NCI-H1092 (cell line): Measurements from ENCODE around the gene OVCH1.
"Not testable (repeated sequence)": the region's sequence is repeated elsewhere in the genome, so short reads cannot be mapped to it uniquely, and the experiment has no call there.

ENCODE experiments used
- DNase-seq: peaks from one replicate; lab custom pipeline; 2025; lab: John Stamatoyannopoulos, UW

Gene OVCH1

DNA sequence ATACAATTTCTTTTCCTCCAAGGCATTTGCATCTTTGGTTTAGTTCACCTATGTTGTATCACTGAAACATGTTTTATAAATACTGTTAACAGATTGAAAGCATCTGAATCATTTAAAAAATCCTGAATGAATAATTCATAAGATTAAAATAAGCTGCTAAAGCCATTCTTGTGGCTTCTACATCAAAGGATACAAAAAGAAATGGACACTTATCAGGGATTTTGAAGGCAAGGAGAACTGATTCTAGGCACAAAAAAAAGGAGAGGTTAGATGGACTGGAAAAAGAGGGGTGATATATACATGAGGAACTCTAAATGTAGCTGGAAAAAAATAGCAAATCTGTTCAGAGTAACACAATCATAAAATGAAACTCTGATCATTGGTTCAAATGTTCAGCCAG, 5.8 kb upstream of the OVCH1 start:
- no peak for DNase-seq

DNA sequence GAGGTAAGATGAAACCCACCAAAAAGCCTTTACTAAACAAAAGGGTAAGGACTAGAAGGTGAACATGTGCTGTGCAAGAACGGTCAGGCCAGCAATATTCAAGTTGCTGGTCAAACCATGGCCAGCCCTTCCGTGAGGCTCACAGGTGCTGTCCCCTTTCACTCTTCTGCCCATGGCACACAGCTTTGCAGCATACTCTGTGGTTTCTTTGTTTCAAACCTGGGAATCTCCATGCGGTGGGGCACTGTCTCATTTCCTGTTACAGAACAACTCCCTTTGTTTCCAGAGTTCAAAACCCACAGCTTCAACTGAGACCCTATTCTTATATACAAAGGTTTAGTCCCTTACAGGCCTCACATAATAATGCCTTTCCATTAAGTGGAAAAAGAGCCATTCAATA, 1.7 kb upstream of the OVCH1 start:
- no peak for DNase-seq

DNA sequence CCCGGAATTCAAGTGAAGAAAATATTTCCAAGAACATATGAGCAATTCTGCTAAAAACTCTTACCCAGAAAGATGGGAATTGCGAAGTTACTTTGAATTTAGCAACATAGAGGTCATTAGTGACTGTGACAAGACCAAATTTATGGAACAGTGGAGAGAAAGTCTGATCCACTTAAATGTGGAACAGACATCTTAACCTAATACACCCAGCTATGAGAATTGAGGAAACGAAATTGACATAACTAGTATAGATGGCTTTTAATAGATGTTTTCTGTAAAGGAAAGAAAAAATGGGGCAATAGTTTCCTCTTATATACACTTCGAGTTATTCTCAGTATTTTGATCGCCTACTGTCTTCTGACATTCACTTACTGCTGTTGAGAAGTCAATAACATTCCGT, 4.6 kb downstream of the OVCH1 start:
- DNase-seq = no peak

DNA sequence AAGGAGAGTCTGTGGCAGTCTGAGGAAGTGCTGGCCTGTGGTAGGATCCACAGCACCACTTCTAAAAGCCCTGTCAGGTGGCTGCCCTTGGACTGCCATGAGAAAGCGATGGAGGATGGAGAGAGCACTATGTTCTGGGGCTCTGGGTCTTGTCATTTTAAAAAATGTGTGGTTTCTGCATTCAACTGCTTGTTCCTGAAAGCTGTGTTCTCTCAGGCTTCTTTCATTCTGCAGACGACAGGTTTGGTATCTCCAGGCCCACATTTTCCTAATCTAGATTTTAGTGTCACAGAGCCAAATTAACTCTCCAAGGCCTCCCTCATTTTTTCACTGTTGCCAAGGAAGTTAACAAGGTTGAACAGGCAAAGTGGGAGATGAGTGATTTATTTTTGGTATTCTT, 10.5 kb downstream of the OVCH1 start:
- DNase-seq = no peak

DNA sequence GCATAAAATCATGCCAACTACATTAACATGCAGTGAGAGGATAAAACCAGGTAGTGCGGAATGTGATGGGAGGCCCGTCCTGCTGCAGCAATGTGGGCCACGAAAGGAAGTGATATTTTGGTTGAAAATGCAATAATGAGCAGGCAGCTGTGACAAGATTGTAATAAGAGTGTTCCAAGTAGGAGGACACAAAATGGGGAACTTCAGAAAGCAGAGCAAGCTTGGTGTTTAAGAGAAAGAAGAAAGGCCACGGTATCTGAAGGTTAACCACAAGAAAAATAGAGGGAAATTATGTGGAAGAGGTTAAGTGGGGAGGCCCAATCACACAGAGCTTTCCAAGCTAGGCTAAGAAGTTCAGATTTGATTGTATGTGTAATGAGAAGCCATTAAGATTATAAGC, 34.3 kb downstream of the OVCH1 start:
- no peak for DNase-seq

DNA sequence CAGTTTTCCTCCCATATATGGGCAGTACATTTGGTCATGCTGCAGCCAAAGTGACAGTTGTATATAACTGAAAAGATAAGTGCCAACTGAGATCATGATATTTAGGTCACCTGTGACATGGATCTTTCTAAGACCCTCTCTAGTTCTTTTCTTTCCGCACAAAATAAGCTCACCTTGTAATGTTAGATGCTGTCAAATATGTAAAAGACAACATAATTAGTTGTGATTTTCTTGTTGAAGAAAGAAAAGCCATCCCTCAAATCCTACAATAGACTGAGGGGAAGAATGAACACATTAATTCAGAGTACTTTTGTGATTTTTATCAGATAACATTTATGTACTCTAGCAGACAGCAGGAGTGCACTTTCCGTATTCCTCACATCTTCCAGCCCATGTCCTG, 37.4 kb downstream of the OVCH1 start:
- no peak for DNase-seq

DNA sequence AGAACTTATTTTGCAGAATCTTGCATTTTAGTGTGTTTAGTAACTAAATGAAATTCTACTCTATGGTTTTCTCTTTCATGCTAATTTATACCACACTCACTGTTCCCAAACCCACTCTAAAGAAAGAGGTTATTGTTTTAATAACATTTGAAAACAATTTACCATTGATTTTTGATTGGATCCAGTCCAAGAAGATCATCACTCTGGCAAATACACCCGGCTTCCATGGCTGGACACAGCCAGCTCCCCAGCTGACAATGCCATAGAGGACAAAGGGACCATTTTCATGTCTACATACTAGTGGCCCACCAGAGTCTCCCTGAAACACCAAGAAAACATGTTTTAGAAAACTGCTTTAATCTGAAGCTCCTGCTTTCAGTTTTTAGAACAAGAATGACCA, 42.4 kb downstream of the OVCH1 start:
- no peak for DNase-seq

DNA sequence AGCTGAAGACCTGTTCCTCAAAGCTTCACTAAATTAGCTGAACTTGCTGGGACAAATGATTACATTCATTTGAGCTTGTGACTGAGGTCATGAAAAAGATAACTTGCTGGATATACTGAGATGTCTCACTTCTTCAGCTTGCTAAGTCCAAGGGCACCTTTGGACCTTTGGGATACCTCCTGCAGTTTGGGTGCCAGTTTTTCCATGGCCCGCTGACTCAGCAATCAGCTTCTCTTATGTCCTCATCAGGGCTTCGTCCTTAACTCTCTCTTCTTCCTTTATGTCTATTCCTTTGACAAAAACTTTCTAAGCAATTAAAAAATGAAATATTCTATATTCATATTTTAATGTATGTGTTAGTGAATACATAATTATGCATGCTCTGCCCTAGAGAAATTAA, 45.6 kb downstream of the OVCH1 start:
- no peak for DNase-seq

DNA sequence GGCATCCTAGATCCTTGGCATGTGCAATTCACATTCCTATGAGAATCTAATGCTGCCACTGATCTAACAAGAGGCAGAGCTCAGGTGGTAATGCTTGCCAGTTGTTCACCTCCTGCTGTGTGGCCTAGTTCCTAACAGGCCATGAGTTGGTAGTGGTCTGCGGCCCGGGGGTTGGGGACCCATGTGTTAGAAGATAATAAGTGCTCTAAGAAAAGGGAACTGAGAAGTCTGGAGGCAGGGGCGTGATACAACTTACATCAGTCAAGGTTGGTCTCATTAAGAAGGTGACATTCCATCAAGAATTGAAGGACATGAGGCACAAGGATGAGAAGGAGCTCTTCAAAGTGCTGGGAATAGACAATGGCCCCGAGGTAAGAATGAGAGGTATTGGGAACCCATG, 49.3 kb downstream of the OVCH1 start:
- DNase-seq = no peak

DNA sequence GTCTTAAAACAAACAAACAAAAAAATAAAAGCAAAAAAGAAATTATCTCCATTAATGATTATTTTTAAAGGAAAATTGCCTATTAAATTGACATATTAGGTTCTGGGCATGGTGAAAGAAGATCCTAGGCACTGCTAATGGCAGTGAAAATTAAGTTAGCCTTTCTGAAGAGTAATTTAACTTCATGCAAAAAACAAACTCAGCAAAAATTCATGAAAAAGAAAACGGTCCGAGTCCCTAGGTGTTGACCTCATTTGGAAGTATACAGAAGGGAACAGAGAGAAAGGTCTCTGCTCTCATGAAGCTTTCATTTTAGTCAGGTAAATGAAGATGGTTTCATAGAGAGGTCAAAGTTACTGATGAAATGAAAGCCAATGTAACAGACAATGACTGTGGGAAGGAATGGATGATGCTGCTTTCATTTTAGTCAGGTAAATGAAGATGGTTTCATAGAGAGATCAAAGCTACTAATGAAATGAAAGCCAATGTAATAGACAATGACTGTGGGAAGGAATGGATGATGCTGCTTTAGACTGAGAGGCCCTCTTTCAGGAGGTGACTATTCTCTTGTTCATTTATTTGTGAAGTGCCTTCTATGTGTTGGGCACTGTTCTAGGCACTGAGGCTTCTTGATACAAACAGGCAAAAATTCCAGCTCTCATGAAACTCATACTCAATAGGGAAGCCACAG, 50.1 kb downstream of the OVCH1 start:
- no peak for DNase-seq

DNA sequence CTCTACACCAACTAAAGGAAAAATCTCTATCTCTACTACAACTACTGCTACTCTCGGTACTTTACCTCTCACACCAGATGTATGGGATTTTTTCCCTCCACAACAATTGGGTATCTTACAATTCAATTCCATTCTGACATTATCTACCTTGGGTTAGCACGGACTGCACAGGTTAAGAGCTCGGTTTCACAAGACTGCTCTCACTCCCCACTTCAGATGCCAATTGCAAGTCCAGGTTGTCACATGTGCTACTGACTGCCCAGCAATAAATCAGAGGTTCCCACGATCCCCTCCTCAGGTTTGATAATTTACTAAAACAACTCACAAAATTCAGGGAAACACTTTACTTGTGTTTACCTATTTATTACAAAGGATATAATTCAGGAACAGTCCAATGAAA, 58.0 kb downstream of the OVCH1 start:
- DNase-seq = no peak

DNA sequence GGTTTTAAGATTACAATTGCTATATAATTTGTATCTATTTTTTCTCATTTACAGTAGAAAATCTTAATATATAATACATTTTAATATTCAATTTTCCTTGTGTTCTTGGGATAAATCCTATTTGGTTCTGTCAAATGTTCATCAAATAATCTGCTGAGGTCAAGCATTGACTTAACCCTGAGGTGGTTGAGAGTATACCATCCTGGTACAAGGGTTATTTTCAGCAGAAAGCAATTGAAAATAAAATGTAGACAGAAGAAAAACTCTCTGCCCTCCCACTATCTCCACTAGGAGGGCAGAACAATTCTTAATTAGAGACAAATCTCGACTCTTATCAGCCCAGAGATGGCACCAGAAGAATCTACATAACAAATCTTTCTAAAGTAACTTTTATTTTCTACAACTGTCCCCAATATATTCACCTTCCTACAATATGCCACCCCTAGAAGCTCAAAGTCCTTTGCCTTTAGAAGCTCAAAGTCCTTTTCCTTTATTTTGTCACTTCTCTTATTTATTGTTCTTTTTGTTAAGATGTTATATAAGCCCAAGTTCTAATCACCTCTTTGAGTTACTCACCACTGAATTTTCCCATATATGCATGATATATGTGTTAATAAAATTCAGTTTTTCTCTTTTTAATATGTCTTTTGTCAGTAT, 58.6 kb downstream of the OVCH1 start:
- no peak for DNase-seq

DNA sequence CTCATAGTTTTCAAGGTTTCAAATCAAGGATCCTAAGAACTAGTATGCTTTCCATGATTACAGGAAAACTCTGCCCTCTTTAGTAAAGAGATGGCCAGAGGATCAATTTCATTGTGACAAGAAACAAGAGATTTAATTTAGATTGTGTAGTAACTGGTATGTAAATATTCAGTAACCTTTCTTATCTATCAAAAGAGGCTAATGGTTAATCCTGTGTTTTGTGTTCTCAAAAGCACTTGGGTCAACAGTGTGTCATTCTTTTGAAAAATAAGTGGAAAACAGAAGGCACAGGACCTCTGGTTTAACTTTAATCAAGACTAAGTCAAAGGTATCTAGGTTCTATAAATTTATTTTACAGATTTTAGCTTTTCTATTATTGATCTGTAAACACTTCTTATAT, 59.9 kb downstream of the OVCH1 start:
- DNase-seq = no peak

DNA sequence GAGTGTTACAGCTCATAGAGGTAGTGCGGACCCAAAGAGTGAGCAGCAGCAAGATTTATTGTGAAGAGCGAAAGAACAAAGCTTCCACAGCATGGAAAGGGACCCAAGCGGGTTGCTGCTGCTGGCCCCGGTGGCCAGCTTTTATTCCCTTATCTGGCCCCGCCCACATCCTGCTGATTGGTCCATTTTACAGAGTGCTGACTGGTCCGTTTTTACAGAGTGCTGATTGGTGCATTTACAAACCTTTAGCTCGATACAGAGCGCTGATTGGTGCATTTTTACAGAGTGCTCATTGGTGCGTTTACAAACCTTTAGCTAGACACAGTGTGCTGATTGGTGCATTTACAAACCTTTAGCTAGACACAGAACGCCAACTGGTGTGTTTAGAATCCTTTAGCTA, 60.7 kb downstream of the OVCH1 start:
- not testable (repeated sequence) for DNase-seq

DNA sequence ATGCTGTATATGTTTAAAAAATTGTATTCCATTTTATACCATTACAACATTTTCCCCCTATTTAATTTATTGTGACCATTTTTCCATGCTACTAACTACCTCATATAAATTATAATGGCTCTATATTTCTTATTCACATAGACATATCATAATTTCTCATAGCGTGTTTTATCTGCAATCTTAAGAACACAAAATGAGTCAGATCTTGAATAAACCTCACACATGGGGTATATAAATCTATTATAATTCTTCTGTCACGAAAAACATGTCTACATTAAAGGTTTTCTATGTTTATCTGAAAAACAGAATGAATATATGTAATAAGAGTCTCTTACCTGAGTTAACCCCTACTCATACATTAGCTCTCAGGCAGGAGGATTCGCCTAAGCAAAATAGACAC, 66.0 kb downstream of the OVCH1 start:
- no peak for DNase-seq

DNA sequence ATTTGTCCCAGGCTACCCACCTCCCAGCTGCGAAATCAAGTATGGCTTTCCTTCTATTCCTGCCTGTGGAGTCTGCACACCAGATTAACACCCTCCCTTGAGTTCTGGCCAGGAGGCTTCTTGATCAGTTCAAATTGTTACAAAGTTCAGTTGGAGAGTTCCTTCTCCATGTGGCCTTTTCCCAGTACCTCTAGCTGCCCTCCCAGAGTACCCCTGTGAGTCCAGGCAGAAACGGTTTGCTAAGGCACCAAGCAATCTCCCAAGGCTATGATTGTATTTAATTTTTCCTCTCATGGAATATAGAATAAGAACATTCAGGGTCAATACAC, 66.8 kb downstream of the OVCH1 start:
- DNase-seq = no peak

DNA sequence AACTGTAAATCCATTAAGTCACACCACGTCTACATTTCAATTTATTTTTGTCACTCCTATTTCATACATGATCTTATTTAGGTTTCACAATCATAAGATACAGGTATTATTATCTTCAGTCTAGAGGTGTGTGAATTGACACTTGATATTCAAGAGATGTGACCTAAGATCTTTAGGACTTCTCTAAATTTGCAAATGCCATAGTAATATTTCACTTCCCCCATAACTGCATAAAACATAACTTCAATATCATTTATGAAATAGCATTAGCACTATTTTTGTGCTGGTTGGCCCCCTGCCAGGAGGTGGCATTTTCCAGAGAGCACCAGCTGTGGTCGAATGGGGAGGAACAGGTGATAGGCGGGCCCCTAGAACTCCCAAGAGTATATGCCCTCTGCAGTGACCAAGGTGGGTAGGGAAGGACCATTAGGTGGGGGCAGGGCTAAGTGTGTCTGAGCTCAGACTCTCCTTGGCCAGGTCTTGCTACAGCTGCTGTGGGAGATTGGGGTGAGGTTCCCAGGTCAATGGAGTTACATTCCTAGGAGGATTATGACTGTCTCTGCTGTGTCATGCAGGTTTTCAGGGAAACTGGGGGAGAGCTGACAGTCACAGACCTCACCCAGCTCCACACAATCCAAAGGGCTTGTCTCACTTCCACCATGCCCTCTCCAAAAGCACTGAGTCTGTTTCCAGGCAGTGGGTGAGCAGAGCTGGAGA, 67.3 kb downstream of the OVCH1 start:
- no peak for DNase-seq

DNA sequence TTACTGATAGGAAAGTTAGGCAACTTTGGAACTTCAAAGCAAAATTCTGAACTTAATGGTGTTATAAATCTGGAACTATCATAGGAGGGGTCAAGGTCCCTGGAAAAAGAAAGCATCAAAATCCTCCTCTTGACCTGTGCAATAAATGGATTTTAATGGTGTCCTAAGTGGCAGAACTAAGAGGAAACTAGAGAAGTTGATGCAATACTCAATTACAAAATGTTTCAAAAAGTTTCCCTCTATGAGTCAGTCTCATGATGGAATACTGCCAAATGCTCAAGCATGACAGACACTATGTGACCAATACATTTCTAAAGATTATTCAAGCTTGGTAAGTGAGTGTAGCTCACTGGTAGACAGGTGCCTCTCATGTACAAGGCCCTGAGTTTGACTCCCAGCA, 68.9 kb downstream of the OVCH1 start:
- DNase-seq = no peak

DNA sequence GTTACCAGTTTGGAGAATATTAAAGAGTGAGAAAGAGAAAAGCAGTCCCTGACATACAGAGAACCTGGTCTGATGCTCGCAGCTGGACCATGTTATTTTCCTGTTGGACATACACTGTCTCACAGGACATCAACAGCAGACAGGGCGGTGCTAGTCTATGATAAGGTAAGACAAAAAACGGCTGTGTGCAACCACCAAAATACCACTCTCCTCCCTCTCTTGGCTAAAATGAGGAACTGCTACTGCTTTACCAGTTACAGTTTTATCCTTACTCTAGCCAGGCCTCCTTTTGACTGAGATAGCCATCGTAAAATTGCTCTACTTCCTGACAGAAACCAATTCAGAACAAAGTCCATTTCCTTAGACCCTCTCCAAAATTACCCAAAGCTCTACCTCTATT, 69.5 kb downstream of the OVCH1 start:
- DNase-seq = no peak

DNA sequence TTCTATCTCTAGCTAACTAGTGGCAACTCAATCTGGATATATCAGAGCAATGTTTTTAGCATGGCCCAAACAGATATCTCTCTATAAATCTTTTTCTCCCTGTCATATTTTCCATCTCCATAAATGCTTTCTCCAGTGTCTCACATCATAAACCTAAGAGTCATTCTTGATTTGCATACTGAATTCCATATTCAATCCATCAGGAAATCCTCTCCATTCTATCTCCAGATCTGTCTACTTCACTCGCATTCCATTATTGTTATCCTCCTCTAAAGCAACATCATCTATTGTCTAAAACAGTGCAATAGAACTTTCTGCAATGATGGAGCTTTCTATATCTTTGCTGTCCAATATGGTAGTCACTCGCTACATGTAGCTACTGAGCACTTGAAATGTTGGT, 71.0 kb downstream of the OVCH1 start:
- no peak for DNase-seq

DNA sequence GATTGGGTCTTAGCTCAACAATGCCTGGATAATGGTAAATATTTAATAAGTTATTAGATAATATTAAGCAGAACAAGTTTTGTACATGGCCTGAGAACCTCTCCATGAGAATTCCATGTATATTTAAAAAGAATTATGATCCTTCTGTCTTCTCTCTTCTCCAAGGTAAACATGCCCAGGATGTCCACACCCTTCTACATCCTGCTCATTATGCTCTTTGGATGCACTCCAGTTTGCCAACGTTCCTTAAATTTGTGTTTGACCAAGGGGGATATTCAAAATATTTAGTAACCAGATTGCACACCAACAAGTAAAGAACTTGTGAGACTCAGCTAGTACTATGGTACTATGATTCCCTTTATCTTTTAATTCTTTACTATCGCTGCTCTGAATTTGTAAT, 71.8 kb downstream of the OVCH1 start:
- DNase-seq = no peak

DNA sequence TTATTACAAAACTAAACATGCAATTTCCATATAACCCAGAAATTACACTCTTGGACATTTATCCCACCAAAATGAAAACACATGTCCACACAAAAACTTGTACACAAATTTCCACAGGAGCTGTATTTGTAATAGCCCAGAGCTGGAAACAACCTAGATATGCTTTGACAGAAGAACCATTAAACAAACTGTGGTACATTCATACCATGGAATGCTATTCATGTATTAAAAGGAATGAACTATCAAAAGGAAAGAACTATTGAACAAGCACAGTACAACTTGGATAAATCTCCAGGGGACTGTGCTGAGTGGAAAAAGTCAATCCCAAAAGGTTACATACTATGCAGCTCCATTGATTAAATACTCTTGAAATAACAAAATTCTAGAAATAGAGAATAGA, 80.7 kb downstream of the OVCH1 start:
- no peak for DNase-seq

DNA sequence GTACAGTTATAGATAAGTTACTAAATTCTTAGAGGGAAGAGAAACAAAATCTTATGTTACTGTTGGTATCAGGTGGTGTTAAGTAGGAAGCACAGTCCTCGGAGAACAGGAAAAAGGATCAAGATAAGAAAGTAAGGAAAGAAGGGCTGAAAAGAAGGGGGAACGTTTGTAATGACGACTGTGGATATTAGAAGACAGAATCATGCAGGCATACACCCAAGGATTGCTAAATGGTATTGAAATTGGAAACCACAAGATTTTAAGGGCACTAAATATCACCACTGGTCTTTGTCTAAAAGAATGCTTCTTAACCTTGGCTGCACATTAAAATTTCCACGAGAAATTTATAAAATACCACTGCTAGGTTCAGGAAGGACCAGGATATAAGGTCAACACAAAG, 82.4 kb downstream of the OVCH1 start:
- DNase-seq = no peak

DNA sequence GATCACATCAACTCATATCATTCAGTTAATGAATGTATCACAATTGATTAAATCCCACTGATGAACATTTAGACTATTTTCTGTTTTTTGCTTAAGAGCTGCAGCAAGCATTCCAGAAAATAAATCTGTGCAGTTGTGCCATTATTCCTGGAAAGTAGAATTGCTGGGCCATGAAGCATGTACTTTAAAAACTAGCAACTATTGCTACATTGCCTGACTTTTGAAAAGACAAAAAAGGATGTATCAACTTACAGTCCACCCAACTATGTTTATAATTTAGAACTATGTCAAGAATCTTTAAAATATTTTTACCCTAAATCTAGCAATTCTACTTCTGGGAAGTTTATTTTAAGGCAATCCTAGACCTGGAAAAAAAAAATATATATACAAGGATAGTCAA, 83.1 kb downstream of the OVCH1 start:
- DNase-seq = no peak
